Measurements from ENCODE around the gene CDH4. TPM values are rescaled to one million over a fixed set of nuclear protein-coding genes. Genes with fewer than 3 reads are reported as not detected.

CDH4 gene
- total and polyA plus RNA-seq, 5 donors from 2014 or later, result 0.07 to 0.69 (median 0.49) TPM; not detected in 1

- Mint-ChIP-seq H3K9me3 (no peaks in the 10 kb centered on the region), H3K36me3 (no peaks in the 10 kb centered on the region), H3K27ac (no peak overlapping the region), H3K27me3 (no peaks in the 10 kb centered on the region), H3K4me3 (no peak overlapping the region), H3K4me1 (peaks cover 0 to 3% (median 0%) of the 10 kb centered on the region in 4 donors)
- DNase-seq, result no peak
- H3K9me3 ChIP-seq (ENCODE audit: control insufficient read depth in 2 of 2, low read length in 2 of 2), result no peaks in the 10 kb centered on the region
- no peak for ATAC-seq (ENCODE audit: low read depth in 2 of 2)
- no peaks in the 10 kb centered on the region for H3K36me3 ChIP-seq (ENCODE audit: control insufficient read depth, insufficient read depth, low read length)
- no peaks in the 10 kb centered on the region for H3K4me1 ChIP-seq (ENCODE audit: control insufficient read depth, insufficient read depth, low read length, poor library complexity, severe bottlenecking)
- H3K27me3 ChIP-seq (ENCODE audit: control insufficient read depth, insufficient read depth, low read length), result no peaks in the 10 kb centered on the region
- no peak overlapping the region for H3K27ac ChIP-seq (ENCODE audit: insufficient read depth, low read length, poor library complexity, severe bottlenecking)
- no peak overlapping the region for H3K4me3 ChIP-seq (ENCODE audit: low read depth, low read length)
Measured at GRCh38 chr20:61880706-61881105, 628.6 kb downstream of the CDH4 start.

GRCh38 chr20:61881416-61881815 is 629.4 kb downstream of the CDH4 start:
- no peak overlapping the region for H3K27ac Mint-ChIP-seq
- H3K9me3 Mint-ChIP-seq, result no peaks in the 10 kb centered on the region
- H3K4me3 Mint-ChIP-seq, result no peak overlapping the region
- peaks cover 0 to 3% (median 0%) of the 10 kb centered on the region in 4 donors for H3K4me1 Mint-ChIP-seq
- Histone ChIP-seq H3K27ac (ENCODE audit: insufficient read depth, low read length, poor library complexity, severe bottlenecking) (no peak overlapping the region), H3K36me3 (ENCODE audit: control insufficient read depth, insufficient read depth, low read length) (no peaks in the 10 kb centered on the region), H3K4me1 (ENCODE audit: control insufficient read depth, insufficient read depth, low read length, poor library complexity, severe bottlenecking) (no peaks in the 10 kb centered on the region), H3K4me3 (ENCODE audit: low read depth, low read length) (no peak overlapping the region), H3K27me3 (ENCODE audit: control insufficient read depth, insufficient read depth, low read length) (no peaks in the 10 kb centered on the region), H3K9me3 (ENCODE audit: control insufficient read depth in 2 of 2, low read length in 2 of 2) (no peaks in the 10 kb centered on the region)
- H3K36me3 Mint-ChIP-seq, result no peaks in the 10 kb centered on the region
- no peak for ATAC-seq (ENCODE audit: low read depth in 2 of 2)
- no peak for DNase-seq
- no peaks in the 10 kb centered on the region for H3K27me3 Mint-ChIP-seq

GRCh38 chr20:61881861-61882260 is 629.8 kb downstream of the CDH4 start:
- Mint-ChIP-seq H3K4me1 (peaks cover 0 to 4% (median under 1%) of the 10 kb centered on the region in 4 donors), H3K36me3 (no peaks in the 10 kb centered on the region)

GRCh38 chr20:61882716-61883615 is 630.9 kb downstream of the CDH4 start:
- no peak for ATAC-seq (ENCODE audit: low read depth in 2 of 2)
- H3K27ac Mint-ChIP-seq, result no peak overlapping the region
- Histone ChIP-seq H3K36me3 (ENCODE audit: control insufficient read depth, insufficient read depth, low read length) (no peaks in the 10 kb centered on the region), H3K9me3 (ENCODE audit: control insufficient read depth in 2 of 2, low read length in 2 of 2) (no peaks in the 10 kb centered on the region), H3K4me1 (ENCODE audit: control insufficient read depth, insufficient read depth, low read length, poor library complexity, severe bottlenecking) (no peaks in the 10 kb centered on the region), H3K27ac (ENCODE audit: insufficient read depth, low read length, poor library complexity, severe bottlenecking) (no peak overlapping the region), H3K4me3 (ENCODE audit: low read depth, low read length) (no peak overlapping the region), H3K27me3 (ENCODE audit: control insufficient read depth, insufficient read depth, low read length) (no peaks in the 10 kb centered on the region)
- no peak for DNase-seq
- H3K9me3 Mint-ChIP-seq, result no peaks in the 10 kb centered on the region
- H3K36me3 Mint-ChIP-seq, result no peaks in the 10 kb centered on the region
- peaks cover 0 to 9% (median 5%) of the 10 kb centered on the region in 4 donors for H3K4me1 Mint-ChIP-seq
- H3K4me3 Mint-ChIP-seq, result no peak overlapping the region
- no peaks in the 10 kb centered on the region for H3K27me3 Mint-ChIP-seq

More at GRCh38 chr20:61881861-61882260, 629.8 kb downstream of the CDH4 start:
- no peaks in the 10 kb centered on the region for H3K27me3 Mint-ChIP-seq
- Histone ChIP-seq H3K27me3 (ENCODE audit: control insufficient read depth, insufficient read depth, low read length) (no peaks in the 10 kb centered on the region), H3K9me3 (ENCODE audit: control insufficient read depth in 2 of 2, low read length in 2 of 2) (no peaks in the 10 kb centered on the region), H3K4me3 (ENCODE audit: low read depth, low read length) (no peak overlapping the region), H3K4me1 (ENCODE audit: control insufficient read depth, insufficient read depth, low read length, poor library complexity, severe bottlenecking) (no peaks in the 10 kb centered on the region), H3K27ac (ENCODE audit: insufficient read depth, low read length, poor library complexity, severe bottlenecking) (no peak overlapping the region), H3K36me3 (ENCODE audit: control insufficient read depth, insufficient read depth, low read length) (no peaks in the 10 kb centered on the region)
- no peak overlapping the region for H3K4me3 Mint-ChIP-seq
- no peak for ATAC-seq (ENCODE audit: low read depth in 2 of 2)
- no peak overlapping the region for H3K27ac Mint-ChIP-seq
- no peak for DNase-seq
- H3K9me3 Mint-ChIP-seq, result no peaks in the 10 kb centered on the region

GRCh38 chr20:61883857-61884393 is 631.9 kb downstream of the CDH4 start:
- Mint-ChIP-seq H3K36me3 (no peaks in the 10 kb centered on the region), H3K27me3 (no peaks in the 10 kb centered on the region), H3K9me3 (peaks cover 0 to 2% (median 0%) of the 10 kb centered on the region in 7 donors), H3K4me3 (no peak overlapping the region), H3K27ac (no peak overlapping the region), H3K4me1 (peaks cover 0 to 9% (median 5%) of the 10 kb centered on the region in 4 donors)
- ATAC-seq (ENCODE audit: low read depth in 2 of 2), result no peak
- DNase-seq, result no peak
- no peaks in the 10 kb centered on the region for H3K27me3 ChIP-seq (ENCODE audit: control insufficient read depth, insufficient read depth, low read length)
- H3K36me3 ChIP-seq (ENCODE audit: control insufficient read depth, insufficient read depth, low read length), result no peaks in the 10 kb centered on the region
- no peak overlapping the region for H3K27ac ChIP-seq (ENCODE audit: insufficient read depth, low read length, poor library complexity, severe bottlenecking)
- no peak overlapping the region for H3K4me3 ChIP-seq (ENCODE audit: low read depth, low read length)
- H3K4me1 ChIP-seq (ENCODE audit: control insufficient read depth, insufficient read depth, low read length, poor library complexity, severe bottlenecking), result no peaks in the 10 kb centered on the region
- H3K9me3 ChIP-seq (ENCODE audit: control insufficient read depth in 2 of 2, low read length in 2 of 2), result no peaks in the 10 kb centered on the region

GRCh38 chr20:61884571-61885389 is 632.7 kb downstream of the CDH4 start:
- peaks cover 0 to 3% (median 0%) of the 10 kb centered on the region in 7 donors for H3K9me3 Mint-ChIP-seq
- H3K36me3 Mint-ChIP-seq, result no peaks in the 10 kb centered on the region
- Histone ChIP-seq H3K4me1 (ENCODE audit: control insufficient read depth, insufficient read depth, low read length, poor library complexity, severe bottlenecking) (no peaks in the 10 kb centered on the region), H3K27ac (ENCODE audit: insufficient read depth, low read length, poor library complexity, severe bottlenecking) (no peak overlapping the region), H3K27me3 (ENCODE audit: control insufficient read depth, insufficient read depth, low read length) (no peaks in the 10 kb centered on the region), H3K4me3 (ENCODE audit: low read depth, low read length) (no peak overlapping the region), H3K36me3 (ENCODE audit: control insufficient read depth, insufficient read depth, low read length) (no peaks in the 10 kb centered on the region), H3K9me3 (ENCODE audit: control insufficient read depth in 2 of 2, low read length in 2 of 2) (no peaks in the 10 kb centered on the region)
- H3K4me3 Mint-ChIP-seq, result no peak overlapping the region
- ATAC-seq (ENCODE audit: low read depth in 2 of 2) (no peak), DNase-seq (no peak)
- H3K27ac Mint-ChIP-seq, result no peak overlapping the region
- peaks cover 0 to 9% (median 5%) of the 10 kb centered on the region in 4 donors for H3K4me1 Mint-ChIP-seq
- no peaks in the 10 kb centered on the region for H3K27me3 Mint-ChIP-seq

GRCh38 chr20:61885759-61886715 is 634.0 kb downstream of the CDH4 start:
- H3K27ac ChIP-seq (ENCODE audit: insufficient read depth, low read length, poor library complexity, severe bottlenecking), result no peak overlapping the region
- H3K36me3 Mint-ChIP-seq, result no peaks in the 10 kb centered on the region
- ATAC-seq (ENCODE audit: low read depth in 2 of 2) (no peak), DNase-seq (no peak)
- peaks cover 0 to 5% (median 2%) of the 10 kb centered on the region in 7 donors for H3K9me3 Mint-ChIP-seq
- H3K27ac Mint-ChIP-seq, result no peak overlapping the region
- H3K9me3 ChIP-seq (ENCODE audit: control insufficient read depth in 2 of 2, low read length in 2 of 2), result no peaks in the 10 kb centered on the region
- H3K4me3 ChIP-seq (ENCODE audit: low read depth, low read length), result no peak overlapping the region
- no peaks in the 10 kb centered on the region for H3K36me3 ChIP-seq (ENCODE audit: control insufficient read depth, insufficient read depth, low read length)
- no peak overlapping the region for H3K4me3 Mint-ChIP-seq
- no peaks in the 10 kb centered on the region for H3K27me3 ChIP-seq (ENCODE audit: control insufficient read depth, insufficient read depth, low read length)
- H3K4me1 ChIP-seq (ENCODE audit: control insufficient read depth, insufficient read depth, low read length, poor library complexity, severe bottlenecking), result no peaks in the 10 kb centered on the region
- H3K27me3 Mint-ChIP-seq, result no peaks in the 10 kb centered on the region
- peaks cover 0 to 9% (median 5%) of the 10 kb centered on the region in 4 donors for H3K4me1 Mint-ChIP-seq

Measured in CD4-positive, CD25-positive, alpha-beta regulatory T cell (primary cell).